ENCODE measurements around the gene CISTR. TPM values are rescaled to one million over a fixed set of nuclear protein-coding genes. Genes with fewer than 3 reads are reported as not detected.

Gene CISTR
- polyA plus RNA-seq, 1 donor from 2014 or later, result not detected

- H3K27me3 ChIP-seq (ENCODE audit: insufficient read depth, low read depth, low read length), result peaks cover 22% of the 10 kb centered on the region
- H3K4me3 ChIP-seq (ENCODE audit: low read length), result no peak overlapping the region
- no peak overlapping the region for H3K4me2 ChIP-seq (ENCODE audit: low read length)
- peak overlapping the region; percentile 2 for H3K27ac ChIP-seq (ENCODE audit: low read length)
- H3K9me2 ChIP-seq (ENCODE audit: insufficient read depth, low read length), result no peaks in the 10 kb centered on the region
- H3F3A ChIP-seq (ENCODE audit: insufficient read depth, low read length, poor library complexity, severe bottlenecking), result peaks cover 6% of the 10 kb centered on the region
- H2AFZ ChIP-seq (ENCODE audit: low read depth, low read length), result no peak overlapping the region
- TF ChIP-seq EP300 (conservative IDR thresholded peaks at IDR 0.05; ENCODE audit: poor library complexity, severe bottlenecking) (no peak), RAD21 (conservative IDR thresholded peaks at IDR 0.05) (no peak), POLR2AphosphoS5 (IDR thresholded peaks at IDR 0.05) (no peak), EZH2 (IDR thresholded peaks at IDR 0.05; ENCODE audit: borderline replicate concordance, insufficient read depth, low read length, poor library complexity, severe bottlenecking) (no peak), REST (IDR thresholded peaks at IDR 0.05; ENCODE audit: borderline replicate concordance) (no peak), TAF1 (IDR thresholded peaks at IDR 0.05; ENCODE audit: low read depth) (no peak), MXI1 (conservative IDR thresholded peaks at IDR 0.05; ENCODE audit: poor library complexity, severe bottlenecking) (no peak), SMC3 (conservative IDR thresholded peaks at IDR 0.05; ENCODE audit: poor library complexity) (no peak), CTCF (IDR thresholded peaks at IDR 0.05; ENCODE audit: poor library complexity, severe bottlenecking) (no peak)
- no peaks in the 10 kb centered on the region for H4K20me1 ChIP-seq (ENCODE audit: insufficient read depth)
- no peaks in the 10 kb centered on the region for H3K9me3 ChIP-seq (ENCODE audit: low read length)
- no peaks in the 10 kb centered on the region for H3K36me3 ChIP-seq (ENCODE audit: insufficient read depth, low read length)
- H3K9ac ChIP-seq (ENCODE audit: low read length), result no peak overlapping the region
- H3K79me2 ChIP-seq (replicated peaks; ENCODE audit: insufficient read depth, low read length), result no peaks in the 10 kb centered on the region
Observed at GRCh38 chr12:53754633-53755264, 3.0 kb upstream of the CISTR start.

- H3K79me2 ChIP-seq (replicated peaks; ENCODE audit: insufficient read depth, low read length), result no peaks in the 10 kb centered on the region
Observed at GRCh38 chr12:53754188-53754585, 2.4 kb upstream of the CISTR start.

More at GRCh38 chr12:53754188-53754585, 2.4 kb upstream of the CISTR start:
- Histone ChIP-seq H3K9ac (ENCODE audit: low read length) (no peak overlapping the region), H3K9me3 (ENCODE audit: low read length) (no peaks in the 10 kb centered on the region), H3K9me2 (ENCODE audit: insufficient read depth, low read length) (no peaks in the 10 kb centered on the region), H3K4me2 (ENCODE audit: low read length) (no peak overlapping the region), H3F3A (ENCODE audit: insufficient read depth, low read length, poor library complexity, severe bottlenecking) (peaks cover 6% of the 10 kb centered on the region), H2AFZ (ENCODE audit: low read depth, low read length) (no peak overlapping the region), H4K20me1 (ENCODE audit: insufficient read depth) (no peaks in the 10 kb centered on the region), H3K36me3 (ENCODE audit: insufficient read depth, low read length) (no peaks in the 10 kb centered on the region), H3K4me3 (ENCODE audit: low read length) (no peak overlapping the region), H3K27ac (ENCODE audit: low read length) (no peak overlapping the region), H3K27me3 (ENCODE audit: insufficient read depth, low read depth, low read length) (peaks cover 22% of the 10 kb centered on the region)
- no peak for TF ChIP-seq MXI1 (conservative IDR thresholded peaks at IDR 0.05; ENCODE audit: poor library complexity, severe bottlenecking)

Measured in neural cell (in vitro differentiated cells).